GM21737 (cell line): ENCODE data around the gene ATG5.

ENCODE experiments used
- ATAC-seq: cut with Tn5 transposase; IDR thresholded peaks from one replicate; pipeline ENCODE4 v1.9.1; 2021; ENCODE audit warnings: mild to moderate bottlenecking, moderate library complexity; ENCODE audit not compliant: unreplicated experiment

The ATG5 gene

GRCh38 chr6:106325336-106326178, at the start of gene ATG5:
TSS of gene ATG5 (minus strand) at chr6:106325760. CDS start at chr6:106316208, 9,552 bp downstream.
- ATAC-seq: peak; percentile 94

- ATAC-seq: no peak
Observed at GRCh38 chr6:106373502-106374239, 48.1 kb upstream of the ATG5 start.

GRCh38 chr6:106372838-106373501, 47.4 kb upstream of the ATG5 start:
- ATAC-seq: no peak

- no peak for ATAC-seq
Observed at GRCh38 chr6:106370639-106371038, 45.1 kb upstream of the ATG5 start.

GRCh38 chr6:106369739-106370138, 44.2 kb upstream of the ATG5 start:
- no peak for ATAC-seq

- no peak for ATAC-seq
Observed at GRCh38 chr6:106363401-106364138, 38.0 kb upstream of the ATG5 start.

- ATAC-seq: no peak
Observed at GRCh38 chr6:106360989-106361430, 35.5 kb upstream of the ATG5 start.

- ATAC-seq: no peak
Observed at GRCh38 chr6:106360410-106360988, 34.9 kb upstream of the ATG5 start, which contains the start of gene CRYBG1. TSS of gene CRYBG1 (plus strand) at chr6:106360717. CDS start at chr6:106360909, 192 bp downstream.

- ATAC-seq: no peak
Observed at GRCh38 chr6:106359959-106360409, 34.4 kb upstream of the ATG5 start.

GRCh38 chr6:106356378-106356777, 30.8 kb upstream of the ATG5 start:
- ATAC-seq: no peak

- no peak for ATAC-seq
Observed at GRCh38 chr6:106347219-106347618, 21.7 kb upstream of the ATG5 start.

- no peak for ATAC-seq
Observed at GRCh38 chr6:106339334-106340029, 13.9 kb upstream of the ATG5 start.

GRCh38 chr6:106334646-106335448, 9.3 kb upstream of the ATG5 start:
- ATAC-seq: peak; percentile 56

- no peak for ATAC-seq
Observed at GRCh38 chr6:106324726-106325335, 729 bp downstream of the ATG5 start.

GRCh38 chr6:106321940-106322339, 3.6 kb downstream of the ATG5 start:
- no peak for ATAC-seq

GRCh38 chr6:106318851-106319250, 6.7 kb downstream of the ATG5 start:
- no peak for ATAC-seq

GRCh38 chr6:106318061-106318460, 7.5 kb downstream of the ATG5 start:
- no peak for ATAC-seq

- ATAC-seq: no peak
Observed at GRCh38 chr6:106316375-106316766, 9.2 kb downstream of the ATG5 start.
